ENCODE data around the gene GPR55.

Gene GPR55

GRCh38 chr2:230898713-230899091 lies 26.3 kb downstream of the GPR55 start:
- no peak for DNase-seq

GRCh38 chr2:230898016-230898712 lies 26.9 kb downstream of the GPR55 start:
- no peak for DNase-seq

- no peak for DNase-seq
Observed at GRCh38 chr2:230896346-230897115, 28.5 kb downstream of the GPR55 start.

- no peak for DNase-seq
Observed at GRCh38 chr2:230895536-230896345, 29.3 kb downstream of the GPR55 start.

GRCh38 chr2:230893841-230894781 lies 30.9 kb downstream of the GPR55 start:
- no peak for DNase-seq

- no peak for DNase-seq
Observed at GRCh38 chr2:230893338-230893737, 31.7 kb downstream of the GPR55 start.

- DNase-seq = peak; percentile 37
Observed at GRCh38 chr2:230891509-230891908, 33.5 kb downstream of the GPR55 start.

- DNase-seq = peak; percentile 20
Observed at GRCh38 chr2:230891064-230891463, 34.0 kb downstream of the GPR55 start.

GRCh38 chr2:230890646-230891045 lies 34.4 kb downstream of the GPR55 start:
- DNase-seq = no peak

GRCh38 chr2:230889911-230890601 lies 35.0 kb downstream of the GPR55 start:
- no peak for DNase-seq

GRCh38 chr2:230888824-230889400 lies 36.1 kb downstream of the GPR55 start:
- DNase-seq = no peak

GRCh38 chr2:230887342-230887741 lies 37.7 kb downstream of the GPR55 start:
- DNase-seq = no peak

- DNase-seq = no peak
Observed at GRCh38 chr2:230886671-230887071, 38.4 kb downstream of the GPR55 start.

- DNase-seq = no peak
Observed at GRCh38 chr2:230886206-230886605, 38.8 kb downstream of the GPR55 start.

GRCh38 chr2:230885463-230886130 lies 39.4 kb downstream of the GPR55 start:
- no peak for DNase-seq

GRCh38 chr2:230881840-230882239 lies 43.2 kb downstream of the GPR55 start:
- DNase-seq = no peak

GRCh38 chr2:230879891-230880290 lies 45.2 kb downstream of the GPR55 start:
- DNase-seq = no peak

- peak; percentile 15 for DNase-seq
Observed at GRCh38 chr2:230879271-230879882, 45.7 kb downstream of the GPR55 start.

GRCh38 chr2:230878599-230879188 lies 46.3 kb downstream of the GPR55 start:
- DNase-seq = no peak

All from NCI-H2171 treated with DMSO at 0.1 percent for 48 hours (cell line).